HG02610 (cell line): Measurements from ENCODE around the gene KRT6A.
"Not testable (repeated sequence)": the region's sequence is repeated elsewhere in the genome, so short reads cannot be mapped to it uniquely, and the experiment has no call there.

ENCODE experiments used
- ATAC-seq: cut with Tn5 transposase; IDR thresholded peaks from one replicate; pipeline ENCODE4 v1.9.1; 2021; ENCODE audit warnings: mild to moderate bottlenecking, moderate library complexity; ENCODE audit not compliant: unreplicated experiment

KRT6A gene

GRCh38 chr12:52474212-52474611 lies 18.8 kb downstream of the KRT6A start:
- no peak for ATAC-seq

GRCh38 chr12:52473768-52474167 lies 19.3 kb downstream of the KRT6A start, which contains the start of gene KRT6C:
KRT6C (minus strand) TSS chr12:52473805; CDS start chr12:52473737, 68 bp downstream.
- ATAC-seq, result no peak

- ATAC-seq, result no peak
Observed at GRCh38 chr12:52469853-52470252, 23.2 kb downstream of the KRT6A start.

GRCh38 chr12:52464897-52465296 lies 28.2 kb downstream of the KRT6A start:
- no peak for ATAC-seq

GRCh38 chr12:52461693-52462092 lies 31.4 kb downstream of the KRT6A start:
- no peak for ATAC-seq

GRCh38 chr12:52458861-52459260 lies 34.2 kb downstream of the KRT6A start:
- ATAC-seq, result no peak

GRCh38 chr12:52455821-52456220 lies 37.2 kb downstream of the KRT6A start:
- no peak for ATAC-seq

- no peak for ATAC-seq
Observed at GRCh38 chr12:52454411-52455201, 38.5 kb downstream of the KRT6A start.

GRCh38 chr12:52452101-52452500 lies 41.0 kb downstream of the KRT6A start, which contains the start of gene KRT6B:
KRT6B (minus strand) TSS chr12:52452146; CDS start chr12:52452078, 68 bp downstream.
- no peak for ATAC-seq

GRCh38 chr12:52448228-52448627 lies 44.8 kb downstream of the KRT6A start:
- no peak for ATAC-seq

- not testable (repeated sequence) for ATAC-seq
Observed at GRCh38 chr12:52447196-52447595, 45.9 kb downstream of the KRT6A start.

GRCh38 chr12:52446367-52447045 lies 46.6 kb downstream of the KRT6A start:
- ATAC-seq, result no peak

GRCh38 chr12:52445876-52446275 lies 47.2 kb downstream of the KRT6A start:
- no peak for ATAC-seq

- no peak for ATAC-seq
Observed at GRCh38 chr12:52444647-52445595, 48.1 kb downstream of the KRT6A start.

- ATAC-seq, result no peak
Observed at GRCh38 chr12:52443966-52444365, 49.1 kb downstream of the KRT6A start.

GRCh38 chr12:52442600-52443061 lies 50.4 kb downstream of the KRT6A start:
- no peak for ATAC-seq

GRCh38 chr12:52441320-52441911 lies 51.6 kb downstream of the KRT6A start:
- ATAC-seq, result no peak

GRCh38 chr12:52440821-52441319 lies 52.2 kb downstream of the KRT6A start:
- no peak for ATAC-seq

- ATAC-seq, result no peak
Observed at GRCh38 chr12:52439845-52440244, 53.2 kb downstream of the KRT6A start.

- ATAC-seq, result no peak
Observed at GRCh38 chr12:52439420-52439819, 53.6 kb downstream of the KRT6A start.
